ENCODE measurements around the gene CSNK2A3. TPM values are rescaled to one million over a fixed set of nuclear protein-coding genes. Genes with fewer than 3 reads are reported as not detected.

Gene CSNK2A3
- total RNA-seq, 2 experiments from 2014 or later: 0.63 to 0.82 TPM

DNA sequence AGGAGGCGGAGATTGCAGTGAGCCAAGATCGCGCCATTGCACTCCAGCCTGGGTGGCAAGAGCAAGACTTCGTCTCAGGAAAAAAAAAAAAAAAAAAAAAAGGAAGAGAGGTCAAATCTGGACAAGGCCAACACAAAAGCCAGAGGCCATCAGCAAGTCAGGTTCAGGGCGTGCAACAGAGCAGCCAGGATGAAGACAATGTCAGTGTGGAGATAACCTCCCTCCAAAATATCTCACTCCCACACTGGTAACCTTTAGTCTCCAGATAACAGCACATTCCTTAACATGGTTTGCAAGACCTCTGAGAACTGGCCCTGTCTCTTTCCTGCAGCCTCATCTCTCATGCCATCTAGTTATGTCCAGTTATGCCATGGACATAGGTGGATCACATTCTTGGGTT, 4.7 kb downstream of the CSNK2A3 start:
- Histone ChIP-seq H3K4me1 (ENCODE audit: insufficient read depth, low read length, poor library complexity, severe bottlenecking) (no peaks in the 10 kb centered on the region), H3K9me3 (ENCODE audit: low read length) (no peaks in the 10 kb centered on the region), H3K4me3 (ENCODE audit: low read depth, low read length, poor library complexity, severe bottlenecking) (no peak overlapping the region), H3K79me2 (ENCODE audit: insufficient read depth, low read depth, low read length) (no peaks in the 10 kb centered on the region), H4K20me1 (ENCODE audit: insufficient read depth, low read length) (no peaks in the 10 kb centered on the region), H3K27ac (ENCODE audit: low read depth, low read length, poor library complexity, severe bottlenecking) (no peak overlapping the region), H3K9me2 (ENCODE audit: insufficient read depth, low read length) (no peaks in the 10 kb centered on the region), H3K4me2 (ENCODE audit: low read length) (no peak overlapping the region), H2AFZ (ENCODE audit: low read length) (no peak overlapping the region), H3K36me3 (ENCODE audit: insufficient read depth, low read length) (no peaks in the 10 kb centered on the region)
- DNase-seq (ENCODE audit: low spot score): no peak
- ChIA-PET POLR2A (no interaction called here), CTCF (ENCODE audit: unreplicated experiment) (no interaction called here)
- TF ChIP-seq CTCF (conservative IDR thresholded peaks at IDR 0.05; ENCODE audit: low read length) (no peak), EZH2phosphoT487 (IDR thresholded peaks at IDR 0.05; ENCODE audit: borderline replicate concordance, low read depth, low read length) (no peak)
- BruUV-seq (replicated peaks): no TSS peak
- intact Hi-C loops (cut with micrococcal nuclease; ENCODE audit: unreplicated experiment): no loop called here

DNA sequence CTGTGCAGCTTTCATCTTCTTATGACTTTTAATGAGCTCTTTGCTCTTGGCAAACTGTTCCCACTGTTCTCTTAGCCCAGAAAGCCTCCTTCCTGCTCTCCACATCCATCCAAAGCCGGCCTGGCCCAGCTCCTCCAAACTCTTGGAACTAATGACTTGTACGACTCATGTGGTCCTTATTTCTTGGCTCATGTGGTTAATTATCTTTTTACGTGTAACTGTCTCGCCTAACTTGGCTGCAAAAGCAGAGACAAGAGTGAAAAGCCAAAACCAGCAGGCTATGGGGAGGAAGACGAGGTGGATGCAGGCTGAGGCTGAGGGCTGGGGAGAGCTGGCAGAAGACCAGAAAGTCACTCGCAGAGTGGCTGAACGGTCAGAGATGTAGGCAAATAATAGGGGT, 5.5 kb downstream of the CSNK2A3 start:
- H4K20me1 ChIP-seq (ENCODE audit: insufficient read depth, low read length): no peaks in the 10 kb centered on the region
- H3K27ac ChIP-seq (ENCODE audit: low read depth, low read length, poor library complexity, severe bottlenecking): no peak overlapping the region
- ChIA-PET CTCF (ENCODE audit: unreplicated experiment) (no interaction called here), POLR2A (interaction anchor here (1.0 kb wide), 1 partner anchor 306 kb away, joined by 3 read pairs; no protein-coding TSS in a partner anchor)
- no peak overlapping the region for H2AFZ ChIP-seq (ENCODE audit: low read length)
- H3K9me3 ChIP-seq (ENCODE audit: low read length): no peaks in the 10 kb centered on the region
- no peak overlapping the region for H3K4me3 ChIP-seq (ENCODE audit: low read depth, low read length, poor library complexity, severe bottlenecking)
- no peak overlapping the region for H3K4me2 ChIP-seq (ENCODE audit: low read length)
- no peaks in the 10 kb centered on the region for H3K4me1 ChIP-seq (ENCODE audit: insufficient read depth, low read length, poor library complexity, severe bottlenecking)
- BruUV-seq (replicated peaks): no TSS peak
- intact Hi-C loops (cut with micrococcal nuclease; ENCODE audit: unreplicated experiment): no loop called here
- no peaks in the 10 kb centered on the region for H3K79me2 ChIP-seq (ENCODE audit: insufficient read depth, low read depth, low read length)
- H3K36me3 ChIP-seq (ENCODE audit: insufficient read depth, low read length): no peaks in the 10 kb centered on the region
- no peak for DNase-seq (ENCODE audit: low spot score)
- TF ChIP-seq EZH2phosphoT487 (IDR thresholded peaks at IDR 0.05; ENCODE audit: borderline replicate concordance, low read depth, low read length): no peak
- TF ChIP-seq CTCF (conservative IDR thresholded peaks at IDR 0.05; ENCODE audit: low read length): no peak
- H3K9me2 ChIP-seq (ENCODE audit: insufficient read depth, low read length): no peaks in the 10 kb centered on the region

DNA sequence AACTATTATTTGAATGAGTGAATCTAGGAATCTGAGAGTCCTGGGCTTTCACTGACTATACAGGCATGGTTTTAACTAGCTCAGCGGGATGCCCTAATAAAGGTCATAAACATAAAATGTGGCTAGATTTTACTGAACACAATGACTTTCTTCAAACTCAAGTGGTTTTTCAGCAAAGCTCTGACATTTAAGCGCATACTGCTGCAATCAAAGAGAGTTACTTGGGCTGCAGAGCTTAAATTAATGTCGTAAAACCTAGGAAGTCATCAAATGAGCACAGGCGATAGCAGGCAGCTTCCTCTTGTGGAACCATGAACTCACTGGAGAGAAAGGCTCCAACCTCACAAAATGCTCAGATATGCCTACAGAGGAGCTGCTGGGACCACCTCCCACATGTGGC, 6.7 kb downstream of the CSNK2A3 start:
- H3K4me3 ChIP-seq (ENCODE audit: low read depth, low read length, poor library complexity, severe bottlenecking): no peak overlapping the region
- no TSS peak for BruUV-seq (replicated peaks)

More for the DNA sequence above, 6.7 kb downstream of the CSNK2A3 start:
- H3K9me3 ChIP-seq (ENCODE audit: low read length): no peaks in the 10 kb centered on the region
- no peak overlapping the region for H2AFZ ChIP-seq (ENCODE audit: low read length)
- ChIA-PET POLR2A (no interaction called here), CTCF (ENCODE audit: unreplicated experiment) (no interaction called here)
- TF ChIP-seq EZH2phosphoT487 (IDR thresholded peaks at IDR 0.05; ENCODE audit: borderline replicate concordance, low read depth, low read length) (no peak), CTCF (conservative IDR thresholded peaks at IDR 0.05; ENCODE audit: low read length) (no peak)
- no peaks in the 10 kb centered on the region for H3K9me2 ChIP-seq (ENCODE audit: insufficient read depth, low read length)
- no peaks in the 10 kb centered on the region for H4K20me1 ChIP-seq (ENCODE audit: insufficient read depth, low read length)
- H3K4me2 ChIP-seq (ENCODE audit: low read length): no peak overlapping the region
- H3K36me3 ChIP-seq (ENCODE audit: insufficient read depth, low read length): no peaks in the 10 kb centered on the region
- H3K4me1 ChIP-seq (ENCODE audit: insufficient read depth, low read length, poor library complexity, severe bottlenecking): no peaks in the 10 kb centered on the region
- H3K79me2 ChIP-seq (ENCODE audit: insufficient read depth, low read depth, low read length): no peaks in the 10 kb centered on the region
- DNase-seq (ENCODE audit: low spot score): no peak
- no peak overlapping the region for H3K27ac ChIP-seq (ENCODE audit: low read depth, low read length, poor library complexity, severe bottlenecking)
- intact Hi-C loops (cut with micrococcal nuclease; ENCODE audit: unreplicated experiment): no loop called here
